GM23338 (cell line): ENCODE measurements around the gene ZNF587B.

Experiments
- EZH2 ChIP-seq: fragments of 200-600 bp; sonication (generic); IDR thresholded peaks from one replicate; pipeline ENCODE4 v1.8.0; 2017; ENCODE audit warnings: antibody characterized with exemption, mild to moderate bottlenecking, low read depth; ENCODE audit not compliant: unreplicated experiment
- EZH2phosphoT487 ChIP-seq: fragments of 200-600 bp; sonication (generic); IDR thresholded peaks from one replicate; pipeline ENCODE4 v1.8.1; 2018; ENCODE audit warnings: antibody characterized with exemption; ENCODE audit not compliant: unreplicated experiment
- NANOG ChIP-seq: IDR thresholded peaks from 2 replicates; pipeline ENCODE4 v1.6.1; 2016; ENCODE audit warnings: antibody characterized with exemption, borderline replicate concordance
- POLR2AphosphoS5 ChIP-seq: IDR thresholded peaks from 2 replicates; pipeline ENCODE4 v1.6.1; 2016; ENCODE audit warnings: antibody characterized with exemption, low read depth
- TF ChIP-seq, protein P1 (sequence below), 2 experiments: fragments of 200-600 bp in 1 of 2; sonication (generic) in 1 of 2; conservative IDR thresholded peaks; 2 replicates each; pipeline versions ENCODE4 v1.5.1 to v1.6.1; 2016 to 2017; ENCODE audit warnings: antibody characterized with exemption in 2 of 2, low read depth in 2 of 2, mild to moderate bottlenecking in 2 of 2, moderate library complexity in 1 of 2
- TF ChIP-seq, protein P2 (sequence below): IDR thresholded peaks from one replicate; pipeline ENCODE4 v1.6.1; 2018; ENCODE audit warnings: antibody characterized with exemption; ENCODE audit not compliant: unreplicated experiment

DNA sequence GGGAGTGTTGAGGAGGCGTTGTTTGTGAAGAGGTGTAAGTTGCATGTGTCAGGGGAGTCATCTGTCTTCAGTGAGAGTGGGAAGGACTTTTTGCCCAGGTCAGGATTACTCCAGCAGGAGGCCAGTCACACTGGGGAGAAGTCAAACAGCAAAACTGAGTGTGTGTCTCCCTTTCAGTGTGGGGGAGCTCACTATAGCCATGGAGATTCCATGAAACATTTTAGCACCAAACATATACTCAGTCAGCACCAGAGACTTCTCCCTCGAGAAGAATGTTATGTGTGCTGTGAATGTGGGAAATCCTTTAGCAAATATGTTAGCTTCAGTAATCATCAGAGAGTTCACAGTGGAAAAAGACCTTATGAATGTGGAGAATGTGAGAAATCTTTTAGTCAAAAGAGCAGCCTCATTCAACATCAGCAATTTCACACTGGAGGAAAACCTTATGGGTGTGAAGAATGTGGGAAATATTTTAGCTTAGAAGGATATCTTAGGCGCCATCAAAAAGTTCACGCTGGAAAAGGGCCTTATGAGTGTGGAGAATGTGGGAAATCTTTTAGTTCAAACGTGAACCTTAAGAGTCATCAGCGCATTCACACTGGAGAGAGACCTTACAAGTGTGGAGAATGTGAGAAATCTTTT is 11.1 kb downstream of the ZNF587B start:
- TF ChIP-seq, protein P1, sequence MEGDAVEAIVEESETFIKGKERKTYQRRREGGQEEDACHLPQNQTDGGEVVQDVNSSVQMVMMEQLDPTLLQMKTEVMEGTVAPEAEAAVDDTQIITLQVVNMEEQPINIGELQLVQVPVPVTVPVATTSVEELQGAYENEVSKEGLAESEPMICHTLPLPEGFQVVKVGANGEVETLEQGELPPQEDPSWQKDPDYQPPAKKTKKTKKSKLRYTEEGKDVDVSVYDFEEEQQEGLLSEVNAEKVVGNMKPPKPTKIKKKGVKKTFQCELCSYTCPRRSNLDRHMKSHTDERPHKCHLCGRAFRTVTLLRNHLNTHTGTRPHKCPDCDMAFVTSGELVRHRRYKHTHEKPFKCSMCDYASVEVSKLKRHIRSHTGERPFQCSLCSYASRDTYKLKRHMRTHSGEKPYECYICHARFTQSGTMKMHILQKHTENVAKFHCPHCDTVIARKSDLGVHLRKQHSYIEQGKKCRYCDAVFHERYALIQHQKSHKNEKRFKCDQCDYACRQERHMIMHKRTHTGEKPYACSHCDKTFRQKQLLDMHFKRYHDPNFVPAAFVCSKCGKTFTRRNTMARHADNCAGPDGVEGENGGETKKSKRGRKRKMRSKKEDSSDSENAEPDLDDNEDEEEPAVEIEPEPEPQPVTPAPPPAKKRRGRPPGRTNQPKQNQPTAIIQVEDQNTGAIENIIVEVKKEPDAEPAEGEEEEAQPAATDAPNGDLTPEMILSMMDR (conservative IDR thresholded peaks at IDR 0.05; ENCODE audit: low read depth in 2 of 2), result no peak
- TF ChIP-seq POLR2AphosphoS5 (no peak), EZH2phosphoT487 (no peak), NANOG (no peak), EZH2 (no peak)
- TF ChIP-seq, protein P2, sequence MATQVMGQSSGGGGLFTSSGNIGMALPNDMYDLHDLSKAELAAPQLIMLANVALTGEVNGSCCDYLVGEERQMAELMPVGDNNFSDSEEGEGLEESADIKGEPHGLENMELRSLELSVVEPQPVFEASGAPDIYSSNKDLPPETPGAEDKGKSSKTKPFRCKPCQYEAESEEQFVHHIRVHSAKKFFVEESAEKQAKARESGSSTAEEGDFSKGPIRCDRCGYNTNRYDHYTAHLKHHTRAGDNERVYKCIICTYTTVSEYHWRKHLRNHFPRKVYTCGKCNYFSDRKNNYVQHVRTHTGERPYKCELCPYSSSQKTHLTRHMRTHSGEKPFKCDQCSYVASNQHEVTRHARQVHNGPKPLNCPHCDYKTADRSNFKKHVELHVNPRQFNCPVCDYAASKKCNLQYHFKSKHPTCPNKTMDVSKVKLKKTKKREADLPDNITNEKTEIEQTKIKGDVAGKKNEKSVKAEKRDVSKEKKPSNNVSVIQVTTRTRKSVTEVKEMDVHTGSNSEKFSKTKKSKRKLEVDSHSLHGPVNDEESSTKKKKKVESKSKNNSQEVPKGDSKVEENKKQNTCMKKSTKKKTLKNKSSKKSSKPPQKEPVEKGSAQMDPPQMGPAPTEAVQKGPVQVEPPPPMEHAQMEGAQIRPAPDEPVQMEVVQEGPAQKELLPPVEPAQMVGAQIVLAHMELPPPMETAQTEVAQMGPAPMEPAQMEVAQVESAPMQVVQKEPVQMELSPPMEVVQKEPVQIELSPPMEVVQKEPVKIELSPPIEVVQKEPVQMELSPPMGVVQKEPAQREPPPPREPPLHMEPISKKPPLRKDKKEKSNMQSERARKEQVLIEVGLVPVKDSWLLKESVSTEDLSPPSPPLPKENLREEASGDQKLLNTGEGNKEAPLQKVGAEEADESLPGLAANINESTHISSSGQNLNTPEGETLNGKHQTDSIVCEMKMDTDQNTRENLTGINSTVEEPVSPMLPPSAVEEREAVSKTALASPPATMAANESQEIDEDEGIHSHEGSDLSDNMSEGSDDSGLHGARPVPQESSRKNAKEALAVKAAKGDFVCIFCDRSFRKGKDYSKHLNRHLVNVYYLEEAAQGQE, result no peak
